ENCODE measurements around the gene SMYD3. TPM values are rescaled to one million over a fixed set of nuclear protein-coding genes. Genes with fewer than 3 reads are reported as not detected.

The SMYD3 gene
- total RNA-seq, 1 donor from 2014 or later, result 31.9 TPM

- Mint-ChIP-seq H3K27ac (no peak overlapping the region), H3K36me3 (ENCODE audit: insufficient read depth) (no peaks in the 10 kb centered on the region), H3K4me1 (ENCODE audit: low read depth) (no peaks in the 10 kb centered on the region), H3K4me3 (ENCODE audit: low read depth) (no peak overlapping the region), H3K27me3 (no peaks in the 10 kb centered on the region), H3K9me3 (ENCODE audit: low read depth) (no peaks in the 10 kb centered on the region)
- no peak for TF ChIP-seq CTCF (IDR thresholded peaks at IDR 0.05; ENCODE audit: unreplicated experiment)
- DNase-seq (ENCODE audit: low spot score, unreplicated experiment), result no peak
Measured at GRCh38 chr1:246483569-246483933, 23.5 kb downstream of the SMYD3 start.

DNA sequence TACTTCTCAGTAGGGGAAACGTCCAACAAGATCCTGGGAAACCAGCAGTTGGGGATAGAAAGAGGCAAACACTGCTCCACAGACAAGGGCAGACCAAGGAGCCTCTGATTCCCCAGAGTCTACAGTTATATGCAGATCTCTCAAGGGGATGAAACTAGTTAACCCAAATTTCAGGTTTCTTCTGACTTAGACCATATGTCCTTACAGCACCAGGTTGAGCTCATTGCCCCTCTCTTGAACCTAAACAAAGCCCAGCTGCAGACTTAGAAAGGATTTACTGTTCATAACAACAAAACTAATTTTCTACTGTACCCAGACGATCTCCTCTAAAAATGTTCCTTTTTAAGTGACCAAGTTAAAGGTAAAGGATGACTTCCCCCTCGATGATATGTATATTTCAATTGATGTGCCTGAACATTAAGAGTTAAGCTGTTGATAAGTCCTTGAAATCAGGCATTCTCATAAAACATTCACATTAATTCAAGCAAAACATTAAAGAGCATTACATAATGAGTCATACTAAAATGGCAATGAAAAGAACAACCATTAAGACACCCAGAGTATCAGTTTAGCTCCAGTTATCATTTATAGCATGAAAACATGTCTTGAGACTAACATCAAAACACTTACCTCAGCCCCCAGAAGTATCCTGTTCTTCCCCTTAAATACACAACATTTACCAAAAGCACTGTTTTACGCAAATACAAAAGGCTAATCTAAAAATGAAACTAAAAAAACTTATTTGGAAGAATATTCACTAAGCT lies 24.1 kb downstream of the SMYD3 start:
- Mint-ChIP-seq H3K9me3 (ENCODE audit: low read depth) (no peaks in the 10 kb centered on the region), H3K27me3 (no peaks in the 10 kb centered on the region), H3K36me3 (ENCODE audit: insufficient read depth) (no peaks in the 10 kb centered on the region), H3K4me3 (ENCODE audit: low read depth) (no peak overlapping the region), H3K27ac (no peak overlapping the region), H3K4me1 (ENCODE audit: low read depth) (no peaks in the 10 kb centered on the region)
- no peak for DNase-seq (ENCODE audit: low spot score, unreplicated experiment)
- TF ChIP-seq CTCF (IDR thresholded peaks at IDR 0.05; ENCODE audit: unreplicated experiment), result no peak

GRCh38 chr1:246479061-246479460 lies 28.0 kb downstream of the SMYD3 start:
- H3K36me3 Mint-ChIP-seq (ENCODE audit: insufficient read depth), result no peaks in the 10 kb centered on the region
- no peak for TF ChIP-seq CTCF (IDR thresholded peaks at IDR 0.05; ENCODE audit: unreplicated experiment)
- no peak for DNase-seq (ENCODE audit: low spot score, unreplicated experiment)
- H3K9me3 Mint-ChIP-seq (ENCODE audit: low read depth), result no peaks in the 10 kb centered on the region
- H3K4me3 Mint-ChIP-seq (ENCODE audit: low read depth), result no peak overlapping the region
- H3K27me3 Mint-ChIP-seq, result no peaks in the 10 kb centered on the region
- H3K27ac Mint-ChIP-seq, result no peak overlapping the region
- H3K4me1 Mint-ChIP-seq (ENCODE audit: low read depth), result no peaks in the 10 kb centered on the region

GRCh38 chr1:246477634-246478033 lies 29.4 kb downstream of the SMYD3 start:
- H3K4me1 Mint-ChIP-seq (ENCODE audit: low read depth), result no peaks in the 10 kb centered on the region
- no peaks in the 10 kb centered on the region for H3K27me3 Mint-ChIP-seq
- no peaks in the 10 kb centered on the region for H3K9me3 Mint-ChIP-seq (ENCODE audit: low read depth)
- no peak for TF ChIP-seq CTCF (IDR thresholded peaks at IDR 0.05; ENCODE audit: unreplicated experiment)
- DNase-seq (ENCODE audit: low spot score, unreplicated experiment), result no peak
- no peak overlapping the region for H3K27ac Mint-ChIP-seq
- no peak overlapping the region for H3K4me3 Mint-ChIP-seq (ENCODE audit: low read depth)
- H3K36me3 Mint-ChIP-seq (ENCODE audit: insufficient read depth), result no peaks in the 10 kb centered on the region

DNA sequence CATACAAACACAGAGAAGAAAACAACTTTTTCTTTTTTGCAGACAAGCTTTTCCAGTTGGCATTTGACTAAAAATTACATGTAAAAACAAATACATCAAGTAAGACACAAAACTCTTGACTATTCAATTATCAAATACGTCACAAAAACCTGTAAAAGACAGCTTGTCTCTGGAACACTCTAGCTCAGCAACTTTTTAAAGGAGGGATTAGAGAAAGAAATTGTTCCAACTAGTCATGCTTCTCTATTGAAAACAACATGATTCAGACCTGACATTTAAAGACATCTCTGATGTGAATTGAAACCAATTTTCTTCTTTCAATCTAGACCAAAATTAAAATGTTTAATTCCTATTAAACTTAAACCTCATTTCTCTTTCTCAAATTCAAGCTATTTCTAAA lies 30.3 kb downstream of the SMYD3 start:
- H3K4me1 Mint-ChIP-seq (ENCODE audit: low read depth), result no peaks in the 10 kb centered on the region

More for the DNA sequence above, 30.3 kb downstream of the SMYD3 start:
- Mint-ChIP-seq H3K27ac (no peak overlapping the region), H3K36me3 (ENCODE audit: insufficient read depth) (no peaks in the 10 kb centered on the region), H3K4me3 (ENCODE audit: low read depth) (no peak overlapping the region), H3K27me3 (no peaks in the 10 kb centered on the region), H3K9me3 (ENCODE audit: low read depth) (no peaks in the 10 kb centered on the region)
- DNase-seq (ENCODE audit: low spot score, unreplicated experiment), result no peak
- TF ChIP-seq CTCF (IDR thresholded peaks at IDR 0.05; ENCODE audit: unreplicated experiment), result no peak

All from progenitor cell of endocrine pancreas (in vitro differentiated cells).